ENCODE data around the gene INPP4A.

DNA sequence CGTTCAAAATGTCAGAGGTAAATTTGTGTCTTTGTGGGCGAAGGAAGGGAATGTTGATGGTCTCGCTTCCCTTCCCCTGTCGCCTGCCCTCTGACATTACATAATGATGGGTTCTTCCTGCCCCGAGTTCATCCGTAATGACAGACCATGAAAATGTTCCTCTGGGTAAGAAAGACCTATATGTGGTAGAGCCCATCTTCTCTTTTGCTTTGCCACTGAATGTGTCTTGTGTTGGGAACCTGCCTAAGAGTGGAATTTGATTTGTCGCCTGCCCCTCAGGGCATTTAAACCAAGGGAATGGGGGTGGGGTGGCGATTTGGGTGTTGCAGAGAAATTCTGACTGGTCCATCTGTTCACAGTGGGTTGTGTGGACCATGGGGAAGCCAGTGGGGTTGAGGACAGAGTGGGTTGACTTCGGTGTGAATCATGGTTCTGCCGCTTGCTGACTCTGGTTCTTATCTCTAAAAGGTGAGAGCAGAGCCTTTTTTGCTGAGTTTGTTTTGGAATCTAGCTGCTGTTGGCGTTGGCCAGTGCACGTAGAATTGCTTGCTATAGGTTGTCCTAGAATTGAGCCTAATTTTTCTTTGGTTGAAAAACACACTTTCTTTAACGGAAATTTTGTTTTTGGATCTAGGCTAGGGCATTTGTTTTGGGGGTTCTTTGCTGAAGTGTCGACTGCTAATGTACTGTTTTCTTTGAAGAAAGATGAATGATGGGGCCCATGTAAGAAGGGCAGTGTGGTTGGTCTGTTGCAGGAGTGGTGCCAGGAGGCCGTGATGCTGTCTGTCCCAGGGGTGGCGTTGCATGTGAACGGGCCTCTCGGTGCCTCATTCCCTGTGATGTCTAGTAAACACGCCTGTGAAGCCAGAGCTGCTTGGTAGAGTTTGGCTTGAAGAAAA, 1.3 kb downstream of the INPP4A start:
- no peak for TF ChIP-seq POLR2A (IDR thresholded peaks at IDR 0.05)
- TF ChIP-seq, protein P1, sequence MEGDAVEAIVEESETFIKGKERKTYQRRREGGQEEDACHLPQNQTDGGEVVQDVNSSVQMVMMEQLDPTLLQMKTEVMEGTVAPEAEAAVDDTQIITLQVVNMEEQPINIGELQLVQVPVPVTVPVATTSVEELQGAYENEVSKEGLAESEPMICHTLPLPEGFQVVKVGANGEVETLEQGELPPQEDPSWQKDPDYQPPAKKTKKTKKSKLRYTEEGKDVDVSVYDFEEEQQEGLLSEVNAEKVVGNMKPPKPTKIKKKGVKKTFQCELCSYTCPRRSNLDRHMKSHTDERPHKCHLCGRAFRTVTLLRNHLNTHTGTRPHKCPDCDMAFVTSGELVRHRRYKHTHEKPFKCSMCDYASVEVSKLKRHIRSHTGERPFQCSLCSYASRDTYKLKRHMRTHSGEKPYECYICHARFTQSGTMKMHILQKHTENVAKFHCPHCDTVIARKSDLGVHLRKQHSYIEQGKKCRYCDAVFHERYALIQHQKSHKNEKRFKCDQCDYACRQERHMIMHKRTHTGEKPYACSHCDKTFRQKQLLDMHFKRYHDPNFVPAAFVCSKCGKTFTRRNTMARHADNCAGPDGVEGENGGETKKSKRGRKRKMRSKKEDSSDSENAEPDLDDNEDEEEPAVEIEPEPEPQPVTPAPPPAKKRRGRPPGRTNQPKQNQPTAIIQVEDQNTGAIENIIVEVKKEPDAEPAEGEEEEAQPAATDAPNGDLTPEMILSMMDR (IDR thresholded peaks at IDR 0.05), result no peak
